ENCODE measurements around the gene METTL6.
A peak's percentile ranks its signal among the peaks of the same experiment; 100 is the strongest.
"Not testable (repeated sequence)": the region's sequence is repeated elsewhere in the genome, so short reads cannot be mapped to it uniquely, and the experiment has no call there.

METTL6 gene

GRCh38 chr3:15401936-15402335 is 25.4 kb downstream of the METTL6 start:
- no peak for DNase-seq

GRCh38 chr3:15399970-15400369 is 27.4 kb downstream of the METTL6 start:
- DNase-seq, result no peak

GRCh38 chr3:15398731-15399133 is 28.6 kb downstream of the METTL6 start:
- DNase-seq, result not testable (repeated sequence)

GRCh38 chr3:15393252-15393651 is 34.1 kb downstream of the METTL6 start:
- DNase-seq, result not testable (repeated sequence)

- no peak for DNase-seq
Measured at GRCh38 chr3:15391007-15391406, 36.3 kb downstream of the METTL6 start.

GRCh38 chr3:15390460-15390859 is 36.9 kb downstream of the METTL6 start:
- no peak for DNase-seq

GRCh38 chr3:15388335-15388734 is 39.0 kb downstream of the METTL6 start:
- DNase-seq, result not testable (repeated sequence)

- DNase-seq, result no peak
Measured at GRCh38 chr3:15387735-15388134, 39.6 kb downstream of the METTL6 start.

GRCh38 chr3:15387171-15387581 is 40.2 kb downstream of the METTL6 start:
- no peak for DNase-seq

- not testable (repeated sequence) for DNase-seq
Measured at GRCh38 chr3:15386654-15386955, 40.7 kb downstream of the METTL6 start.

- DNase-seq, result no peak
Measured at GRCh38 chr3:15385901-15386653, 41.3 kb downstream of the METTL6 start.

- DNase-seq, result not testable (repeated sequence)
Measured at GRCh38 chr3:15385238-15385695, 42.1 kb downstream of the METTL6 start.

GRCh38 chr3:15384510-15385237 is 42.7 kb downstream of the METTL6 start:
- DNase-seq, result no peak

GRCh38 chr3:15382405-15382923 is 44.9 kb downstream of the METTL6 start:
- no peak for DNase-seq

GRCh38 chr3:15380980-15381890 is 46.1 kb downstream of the METTL6 start:
- no peak for DNase-seq

GRCh38 chr3:15377961-15378791 is 49.2 kb downstream of the METTL6 start:
- DNase-seq, result peak; percentile 93 to 95

- DNase-seq, result no peak
Measured at GRCh38 chr3:15375461-15376000, 51.8 kb downstream of the METTL6 start.

GRCh38 chr3:15372918-15373317 is 54.4 kb downstream of the METTL6 start:
- DNase-seq, result no peak

- DNase-seq, result no peak
Measured at GRCh38 chr3:15368561-15369135, 58.7 kb downstream of the METTL6 start.

GRCh38 chr3:15367059-15367458 is 60.3 kb downstream of the METTL6 start:
- DNase-seq, result no peak

- not testable (repeated sequence) for DNase-seq
Measured at GRCh38 chr3:15364078-15364477, 63.3 kb downstream of the METTL6 start.

Data from activated CD4-positive, alpha-beta T cell treated with anti-CD3 and anti-CD28 coated beads, Interleukin-2, amount 50 U/mL, for 4 hours (primary cell).